ENCODE measurements around the gene PHF2. TPM values are rescaled to one million over a fixed set of nuclear protein-coding genes. Genes with fewer than 3 reads are reported as not detected.

PHF2 gene
- total RNA-seq, 6 experiments from 2014 or later: 15.4 to 17.5 (median 16.6) TPM

GRCh38 chr9:93613174-93613573 lies 36.8 kb downstream of the PHF2 start:
- peaks cover 19% of the 10 kb centered on the region for H3K9me3 Mint-ChIP-seq
- peaks cover 19% of the 10 kb centered on the region for H3K4me1 Mint-ChIP-seq (ENCODE audit: low read depth)
- H3K4me3 Mint-ChIP-seq: no peak overlapping the region
- H3K27me3 Mint-ChIP-seq (ENCODE audit: insufficient read depth): no peaks in the 10 kb centered on the region; the same call in 1 of the 2 replicates
- H3K27ac Mint-ChIP-seq: no peak overlapping the region
- peaks cover 16% of the 10 kb centered on the region for H3K36me3 Mint-ChIP-seq (ENCODE audit: low read depth)
- TF ChIP-seq CTCF (IDR thresholded peaks at IDR 0.05): no peak
- no peak for DNase-seq

GRCh38 chr9:93613791-93614190 lies 37.4 kb downstream of the PHF2 start:
- TF ChIP-seq CTCF (IDR thresholded peaks at IDR 0.05): no peak
- peaks cover 18% of the 10 kb centered on the region for H3K4me1 Mint-ChIP-seq (ENCODE audit: low read depth)
- H3K4me3 Mint-ChIP-seq: no peak overlapping the region
- H3K27ac Mint-ChIP-seq: no peak overlapping the region
- H3K9me3 Mint-ChIP-seq: peaks cover 17% of the 10 kb centered on the region
- DNase-seq: no peak
- H3K36me3 Mint-ChIP-seq (ENCODE audit: low read depth): peaks cover 16% of the 10 kb centered on the region
- H3K27me3 Mint-ChIP-seq (ENCODE audit: insufficient read depth): no peaks in the 10 kb centered on the region; the same call in 1 of the 2 replicates

- DNase-seq: no peak
- peaks cover 11% of the 10 kb centered on the region; the same call in 1 of the 2 replicates for H3K4me1 Mint-ChIP-seq (ENCODE audit: low read depth)
- H3K27ac Mint-ChIP-seq: no peak overlapping the region
- no peak for TF ChIP-seq CTCF (IDR thresholded peaks at IDR 0.05)
- H3K9me3 Mint-ChIP-seq: peaks cover 9% of the 10 kb centered on the region
- H3K4me3 Mint-ChIP-seq: no peak overlapping the region
- no peaks in the 10 kb centered on the region; the same call in 1 of the 2 replicates for H3K27me3 Mint-ChIP-seq (ENCODE audit: insufficient read depth)
- peaks cover 7% of the 10 kb centered on the region for H3K36me3 Mint-ChIP-seq (ENCODE audit: low read depth)
These were observed 38.6 kb downstream of the PHF2 start for GRCh38 chr9:93614830-93615468.

GRCh38 chr9:93616044-93616443 lies 39.7 kb downstream of the PHF2 start:
- no peaks in the 10 kb centered on the region for H3K9me3 Mint-ChIP-seq
- no peak overlapping the region for H3K4me3 Mint-ChIP-seq
- H3K36me3 Mint-ChIP-seq (ENCODE audit: low read depth): no peaks in the 10 kb centered on the region; the same call in 1 of the 2 replicates
- H3K27ac Mint-ChIP-seq: no peak overlapping the region
- no peak for TF ChIP-seq CTCF (IDR thresholded peaks at IDR 0.05)
- no peak for DNase-seq
- 0 out of 2 replicates have a peak, but pooled peaks cover 6% of the 10 kb centered on the region for H3K4me1 Mint-ChIP-seq (ENCODE audit: low read depth)
- H3K27me3 Mint-ChIP-seq (ENCODE audit: insufficient read depth): no peaks in the 10 kb centered on the region; the same call in 1 of the 2 replicates

- no peak overlapping the region for H3K4me3 Mint-ChIP-seq
- H3K27ac Mint-ChIP-seq: no peak overlapping the region
- DNase-seq: no peak
- H3K36me3 Mint-ChIP-seq (ENCODE audit: low read depth): no peaks in the 10 kb centered on the region
- TF ChIP-seq CTCF (IDR thresholded peaks at IDR 0.05): no peak
- no peaks in the 10 kb centered on the region; the same call in 1 of the 2 replicates for H3K27me3 Mint-ChIP-seq (ENCODE audit: insufficient read depth)
- H3K4me1 Mint-ChIP-seq (ENCODE audit: low read depth): 0 out of 2 replicates have a peak, but pooled peaks cover under 1% of the 10 kb centered on the region
- H3K9me3 Mint-ChIP-seq: no peaks in the 10 kb centered on the region
These were observed 40.9 kb downstream of the PHF2 start for GRCh38 chr9:93617273-93617672.

Measured in HFFc6 (cell line).